GM19193 (cell line): ENCODE results near the gene ULK4.

Experiments used
- POLR2A ChIP-seq: IDR thresholded peaks from 4 replicates; pipeline ENCODE4 v1.6.1; 2011; ENCODE audit not compliant: insufficient read depth, insufficient read length; ENCODE audit errors: extremely low read depth

Gene ULK4

DNA sequence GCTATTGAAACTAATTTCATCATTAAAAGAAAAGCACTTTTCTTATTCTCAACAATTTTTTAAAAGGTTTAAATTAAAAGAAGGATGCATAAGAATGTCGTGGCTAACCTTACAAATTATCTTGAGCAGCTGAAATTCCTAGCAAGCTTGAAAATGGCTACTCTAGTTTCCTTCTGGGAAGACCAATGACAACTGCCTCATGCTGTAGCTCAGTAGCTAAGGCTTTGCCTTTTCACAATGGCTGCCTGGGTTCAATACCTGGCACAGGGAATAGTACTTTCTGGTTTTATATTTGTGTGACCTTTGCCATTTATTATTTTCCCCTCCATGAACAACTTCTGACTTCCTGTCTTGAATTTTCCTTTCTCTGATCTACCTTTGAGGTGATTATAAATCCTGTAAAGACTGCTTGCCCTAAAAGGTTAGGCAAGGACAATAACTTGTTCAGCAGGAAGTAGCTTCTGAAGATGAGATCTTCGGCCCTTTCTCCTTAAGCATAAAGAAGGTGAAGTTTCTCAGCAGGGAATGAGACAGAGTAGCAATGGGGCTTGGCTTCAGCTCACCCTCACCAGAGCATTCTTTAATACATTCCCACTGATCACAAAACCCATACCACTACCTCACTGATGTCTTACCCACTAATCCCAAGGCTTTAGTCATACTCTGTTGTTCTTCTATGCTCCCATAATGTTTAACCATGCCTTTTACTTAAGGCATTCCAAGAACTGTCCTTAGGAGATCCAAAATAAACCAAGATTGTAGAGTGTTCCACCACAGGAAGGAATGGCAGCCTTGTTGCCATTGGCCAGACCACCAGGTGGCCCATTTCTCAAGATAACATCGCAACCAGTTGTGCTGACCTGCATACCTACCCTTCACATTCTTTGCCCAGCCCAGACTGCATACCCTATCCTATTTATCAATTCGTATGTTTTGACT, 276.8 kb downstream of the ULK4 start:
- no peak for TF ChIP-seq POLR2A

DNA sequence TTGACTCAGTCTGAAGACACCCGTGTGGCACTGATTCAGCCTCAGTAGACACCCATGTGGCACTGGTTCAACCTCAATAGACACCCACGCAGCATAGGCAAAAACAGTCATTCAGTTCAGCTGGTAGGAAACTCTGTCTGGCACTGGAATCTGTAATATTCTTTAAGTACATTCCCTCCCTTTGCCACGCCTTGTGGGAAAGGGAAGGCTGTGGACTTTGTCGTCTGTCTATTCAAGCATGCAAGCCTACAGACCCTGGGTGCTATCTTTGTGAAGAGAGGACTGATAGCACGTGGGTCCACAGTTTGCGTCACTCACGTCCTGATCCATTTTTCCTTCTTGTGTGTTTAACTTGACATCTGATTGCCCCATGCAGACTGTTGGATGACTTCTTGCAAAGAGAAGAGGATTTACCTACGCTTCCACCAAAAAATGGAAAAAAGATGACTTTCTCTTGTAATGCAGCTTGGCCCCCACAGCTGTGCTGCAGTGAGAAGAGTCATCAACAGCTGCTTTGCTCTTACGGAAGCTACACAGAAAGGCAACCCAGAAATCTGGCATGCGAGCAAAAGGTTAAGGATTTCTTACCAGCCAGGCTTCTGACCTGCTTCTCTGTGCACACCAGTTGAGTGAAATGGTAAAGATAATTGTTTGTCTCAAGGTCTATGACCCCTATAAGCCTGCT, 278.1 kb downstream of the ULK4 start:
- TF ChIP-seq POLR2A, result no peak

DNA sequence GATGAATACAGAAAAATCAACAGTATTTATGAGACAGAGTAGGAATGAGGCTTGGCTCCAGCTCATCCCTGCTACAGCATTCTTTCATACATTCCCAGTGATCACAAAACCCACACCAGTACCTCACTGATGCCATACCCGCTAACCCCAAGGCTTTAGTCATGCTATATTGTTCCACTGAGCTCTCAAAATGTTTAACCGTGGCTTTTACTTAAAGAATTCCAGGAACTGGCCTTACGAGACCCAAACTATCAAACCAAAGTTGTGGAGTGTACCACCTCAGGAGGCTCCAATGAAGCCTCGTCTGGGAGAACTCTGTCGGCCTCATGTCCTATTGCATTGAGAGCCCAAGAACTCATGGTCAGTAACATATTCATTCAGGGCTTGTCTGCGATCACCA, 278.9 kb downstream of the ULK4 start:
- no peak for TF ChIP-seq POLR2A

DNA sequence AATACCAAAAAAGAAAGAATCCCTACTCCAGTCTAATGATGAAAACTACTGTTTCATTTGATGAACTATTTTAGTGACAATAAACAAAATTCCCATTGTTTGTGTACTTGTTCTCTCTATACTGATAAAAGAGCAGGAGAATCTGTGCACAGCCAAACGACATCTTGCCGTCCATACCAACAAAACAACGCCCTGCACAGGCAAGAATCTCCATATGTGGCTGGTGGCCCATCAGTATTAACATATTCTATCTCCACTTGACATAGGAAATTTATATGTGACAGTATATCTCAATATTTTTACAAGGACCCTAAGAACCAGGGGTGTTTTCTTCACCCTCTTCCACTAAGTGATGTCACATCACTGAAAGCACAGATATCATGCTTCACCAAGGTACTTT, 279.5 kb downstream of the ULK4 start:
- TF ChIP-seq POLR2A, result no peak

DNA sequence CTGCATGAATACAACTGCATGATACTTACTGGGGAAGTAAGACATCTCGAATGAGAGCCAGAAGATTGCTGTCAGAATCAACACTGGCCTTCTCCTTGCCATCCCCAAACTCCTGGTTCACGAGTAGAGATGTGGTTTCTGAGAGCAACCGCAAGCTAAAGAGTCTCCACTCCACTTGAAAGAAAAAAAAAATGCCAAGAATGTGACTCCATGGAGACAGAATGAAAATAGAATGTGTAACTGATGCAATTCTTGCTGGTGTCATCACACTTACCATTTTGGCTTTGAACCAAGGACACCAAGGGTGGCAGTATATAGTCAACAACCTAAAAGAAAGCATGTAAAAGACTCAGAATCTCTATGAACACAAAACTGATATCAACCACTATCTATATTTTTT, 280.4 kb downstream of the ULK4 start:
- no peak for TF ChIP-seq POLR2A

DNA sequence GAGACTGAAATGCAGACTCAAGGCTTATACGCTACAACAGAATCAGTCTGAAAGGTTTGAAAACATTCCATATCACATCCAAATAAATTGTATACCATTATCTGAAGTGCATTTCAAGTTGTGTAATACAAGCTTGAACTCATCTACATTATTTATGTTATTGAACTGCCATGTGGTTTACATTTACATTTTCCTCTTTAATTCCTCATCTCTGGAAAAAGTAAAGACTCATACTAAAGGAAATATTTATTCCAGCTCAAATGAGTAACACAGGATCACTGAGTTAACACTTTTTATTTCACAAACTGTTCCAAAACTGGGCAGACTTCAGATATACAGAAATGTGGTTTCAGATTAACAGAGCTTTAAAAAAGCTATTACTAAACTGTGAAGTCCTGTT, 282.5 kb downstream of the ULK4 start:
- no peak for TF ChIP-seq POLR2A

DNA sequence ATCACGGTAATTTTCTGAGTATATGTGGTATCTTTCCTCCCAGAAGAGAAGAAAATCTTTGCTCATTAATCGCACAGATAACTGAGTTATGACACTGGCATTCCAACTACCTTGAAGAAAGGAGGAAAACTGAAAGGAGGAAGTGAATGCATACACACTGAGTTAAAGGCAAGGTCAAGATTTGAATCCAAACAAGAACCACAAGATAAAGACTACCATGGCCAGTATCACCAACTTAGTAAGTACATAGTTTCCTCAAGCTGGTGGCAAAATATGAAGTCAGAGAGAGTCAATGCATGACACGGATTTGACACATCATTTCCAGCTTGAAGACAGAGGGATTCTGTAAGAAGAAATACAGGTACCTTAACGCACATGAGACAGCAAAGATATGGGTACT, 287.5 kb downstream of the ULK4 start:
- no peak for TF ChIP-seq POLR2A

DNA sequence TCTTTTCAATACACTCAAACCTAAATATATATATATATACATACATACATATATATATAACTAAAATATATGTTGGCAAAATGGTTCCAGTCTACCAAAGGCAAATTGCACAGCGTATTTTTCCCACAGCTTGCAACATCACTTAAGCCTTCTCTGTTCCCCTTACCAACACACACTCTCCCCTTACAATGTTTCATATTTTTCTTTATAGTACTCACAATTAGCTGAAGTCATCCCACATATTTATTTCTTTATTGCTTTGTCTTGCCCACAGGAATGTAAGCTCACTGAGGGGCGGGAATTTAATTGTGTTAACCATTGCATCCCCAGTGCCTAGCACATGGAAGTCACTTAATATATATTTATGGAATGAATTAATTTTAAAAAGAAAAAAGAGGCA, 288.3 kb downstream of the ULK4 start:
- no peak for TF ChIP-seq POLR2A

DNA sequence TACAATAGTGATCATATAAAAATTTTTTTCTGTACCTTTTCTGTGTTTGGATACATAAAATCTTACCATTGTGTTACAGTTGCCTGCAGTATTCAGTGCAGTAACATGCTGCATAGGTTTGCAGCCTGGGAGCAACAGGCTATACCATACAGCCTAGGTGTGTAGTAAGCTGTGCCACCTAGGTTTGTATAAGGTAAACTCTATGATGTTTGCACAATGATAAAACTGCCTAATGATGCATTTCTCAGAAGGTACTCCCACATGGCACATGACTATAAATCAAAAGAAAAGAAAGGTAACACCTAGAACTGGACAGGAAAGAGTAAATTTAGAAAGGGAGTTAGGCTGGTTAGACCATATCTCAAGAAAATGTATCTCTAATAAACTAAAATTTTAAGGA, 293.5 kb downstream of the ULK4 start:
- no peak for TF ChIP-seq POLR2A

DNA sequence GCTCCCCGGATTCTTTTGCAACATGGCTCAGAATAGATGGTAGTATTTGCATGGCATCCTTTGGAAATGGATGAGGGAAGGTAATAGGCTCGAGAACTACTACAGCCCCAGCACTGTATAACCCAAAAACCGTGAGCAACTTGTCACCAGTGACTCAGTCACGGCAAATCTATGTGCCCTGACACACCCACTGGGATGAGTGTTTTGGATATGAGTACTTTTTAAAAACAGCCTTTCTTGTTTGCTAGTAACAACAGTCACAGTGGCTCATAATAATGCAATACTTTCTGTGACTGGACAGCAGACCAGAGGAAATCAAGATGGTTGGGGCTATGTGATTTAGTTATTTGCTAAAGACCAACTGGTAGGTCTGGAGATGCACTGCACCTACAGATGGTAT, 299.6 kb downstream of the ULK4 start:
- TF ChIP-seq POLR2A, result no peak

DNA sequence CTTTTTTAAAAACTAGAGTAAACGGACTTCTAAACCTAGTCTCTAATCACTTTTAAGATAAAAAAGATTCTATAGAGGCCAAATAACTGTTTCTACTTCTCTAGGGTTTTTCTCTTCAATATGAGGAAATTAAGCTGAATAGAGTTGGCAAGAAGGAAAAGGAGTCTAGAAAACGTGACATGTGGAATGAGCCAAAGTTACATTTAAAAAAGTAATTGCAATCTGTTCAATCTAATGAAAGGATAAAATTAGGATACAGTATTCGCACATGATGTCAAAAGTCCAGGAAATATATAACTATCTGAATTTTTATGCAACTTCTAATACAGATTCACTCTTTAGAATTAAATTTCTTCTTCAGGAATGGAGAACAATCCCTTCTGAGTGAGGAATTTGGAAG, 300.1 kb downstream of the ULK4 start:
- no peak for TF ChIP-seq POLR2A

DNA sequence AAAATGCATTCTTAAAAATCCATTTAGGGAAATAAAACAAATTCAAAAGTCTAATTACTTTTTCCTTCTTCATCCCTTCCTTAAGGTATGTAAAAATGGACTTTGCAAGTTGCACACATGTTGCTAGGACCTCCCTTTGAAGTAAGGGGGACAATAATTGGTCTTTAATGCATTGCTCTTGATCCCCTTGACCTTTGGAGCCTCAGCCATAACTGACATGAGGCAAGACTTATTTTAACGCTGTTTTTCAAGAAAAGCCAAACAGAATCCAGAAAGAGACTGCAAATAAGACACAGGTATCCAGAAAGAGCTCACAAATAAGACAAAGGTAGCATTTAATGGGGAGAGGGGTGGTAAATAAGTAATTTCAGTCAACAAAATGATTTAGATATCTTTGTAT, 301.4 kb downstream of the ULK4 start:
- no peak for TF ChIP-seq POLR2A

DNA sequence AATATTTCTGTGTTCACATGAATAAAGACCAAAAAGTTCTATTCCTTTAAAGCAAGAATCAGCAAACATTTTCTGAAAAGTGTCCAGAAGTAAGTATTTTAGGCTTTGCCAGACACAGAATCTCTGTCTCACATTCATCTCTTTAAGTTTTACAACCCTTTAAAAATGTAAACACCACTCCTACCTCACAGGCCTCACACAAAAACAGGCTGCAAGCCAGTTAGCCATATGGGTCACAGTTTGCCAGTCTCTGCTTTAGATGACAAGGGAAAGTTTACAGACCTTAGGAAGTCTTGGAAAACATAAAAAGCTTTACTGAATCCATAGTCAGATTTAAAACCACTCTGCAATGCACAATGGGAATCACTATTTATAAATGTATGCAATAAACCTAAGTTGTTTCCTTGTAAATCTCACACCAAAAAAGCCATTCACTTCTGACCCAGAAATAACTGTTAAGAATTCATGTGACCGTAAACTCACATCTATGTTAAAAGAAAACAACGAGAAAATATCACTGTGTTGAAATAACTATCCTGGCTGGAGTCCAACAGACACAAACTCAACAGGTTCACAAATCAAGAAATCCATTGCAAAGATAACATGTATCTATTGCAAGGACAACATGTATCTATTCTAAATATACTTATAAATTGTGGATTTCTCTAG, 308.2 kb downstream of the ULK4 start:
- no peak for TF ChIP-seq POLR2A

DNA sequence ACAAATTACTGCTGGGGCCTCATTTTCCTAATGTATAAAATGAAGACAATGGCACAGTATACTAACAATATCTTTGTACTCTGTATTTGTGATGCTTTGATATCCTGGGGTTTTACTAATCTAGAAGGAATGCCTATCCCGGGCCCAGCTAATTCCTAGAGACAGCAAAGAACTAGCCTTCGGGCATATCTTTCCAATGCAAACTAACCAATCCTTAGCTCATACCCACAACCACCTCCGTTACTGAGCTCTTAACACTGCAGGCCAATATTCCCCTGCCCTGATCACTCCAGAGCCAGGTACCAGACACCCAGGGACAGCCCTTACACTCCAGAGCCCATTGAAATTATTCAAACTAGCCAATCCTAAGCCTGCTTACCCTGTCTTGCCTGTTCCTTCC, 309.0 kb downstream of the ULK4 start:
- TF ChIP-seq POLR2A, result no peak

DNA sequence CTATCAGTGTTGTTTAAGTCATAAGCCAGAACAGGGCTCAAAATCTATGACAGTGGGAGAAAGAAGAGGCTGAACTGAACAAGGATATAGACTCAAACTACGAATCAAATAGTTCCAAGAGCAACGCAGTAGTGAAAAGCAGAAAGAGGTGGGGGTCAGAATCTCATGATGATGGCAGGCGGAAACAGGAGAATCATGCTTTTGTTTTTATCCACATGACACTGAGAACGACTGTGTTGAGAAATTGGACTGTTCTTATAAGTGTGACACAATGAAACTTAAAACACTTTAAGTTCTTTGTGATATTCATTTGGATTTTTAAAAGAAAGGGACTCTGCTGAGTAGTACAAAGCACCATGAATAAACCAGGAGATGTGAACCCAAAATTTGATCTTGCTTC, 309.4 kb downstream of the ULK4 start:
- no peak for TF ChIP-seq POLR2A

DNA sequence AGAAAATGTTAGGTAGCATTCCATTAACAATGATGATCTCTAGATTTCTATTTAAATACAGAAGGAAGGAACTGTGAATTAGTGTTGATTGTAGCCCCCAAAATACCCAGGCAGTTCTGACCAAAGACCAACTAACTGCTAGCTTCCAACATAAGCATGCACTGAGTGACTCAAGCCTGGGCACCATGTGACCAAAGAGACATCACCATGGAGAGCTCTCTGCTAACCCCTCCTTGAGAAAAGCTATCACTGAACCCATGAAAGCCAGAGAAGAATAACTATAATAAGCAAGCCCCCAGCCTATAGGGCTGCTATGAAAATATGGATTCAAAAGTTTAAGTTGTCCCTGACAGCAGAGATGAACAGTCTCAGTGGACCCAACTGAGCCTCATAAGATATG, 310.2 kb downstream of the ULK4 start:
- TF ChIP-seq POLR2A, result no peak
